ENCODE data around the gene LIMS2.
A peak's percentile ranks its signal among the peaks of the same experiment; 100 is the strongest.

LIMS2 gene

DNA sequence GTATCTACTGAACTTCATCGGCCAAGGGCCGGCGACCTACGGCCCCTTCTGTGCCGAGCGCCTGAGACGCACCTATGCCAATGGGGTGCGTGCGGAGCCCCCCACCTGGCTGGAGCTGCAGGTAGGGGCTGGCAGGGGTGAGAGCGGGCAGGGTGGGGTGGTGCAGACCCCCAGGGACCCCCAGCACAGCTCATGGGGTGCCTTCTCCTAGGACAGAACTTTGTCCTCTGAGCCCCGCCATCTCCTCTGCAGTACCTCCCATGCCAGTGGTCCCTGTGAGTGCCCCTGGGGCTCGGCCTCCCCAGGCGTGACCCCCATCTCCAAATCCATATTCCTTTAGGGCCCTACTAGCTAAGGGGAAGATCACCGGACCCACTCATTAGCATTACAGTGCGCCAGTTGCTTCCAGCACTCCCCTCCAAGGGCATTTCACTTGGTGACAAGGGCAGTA is 53.3 kb downstream of the LIMS2 start:
- DNase-seq (ENCODE audit: low spot score): no peak

DNA sequence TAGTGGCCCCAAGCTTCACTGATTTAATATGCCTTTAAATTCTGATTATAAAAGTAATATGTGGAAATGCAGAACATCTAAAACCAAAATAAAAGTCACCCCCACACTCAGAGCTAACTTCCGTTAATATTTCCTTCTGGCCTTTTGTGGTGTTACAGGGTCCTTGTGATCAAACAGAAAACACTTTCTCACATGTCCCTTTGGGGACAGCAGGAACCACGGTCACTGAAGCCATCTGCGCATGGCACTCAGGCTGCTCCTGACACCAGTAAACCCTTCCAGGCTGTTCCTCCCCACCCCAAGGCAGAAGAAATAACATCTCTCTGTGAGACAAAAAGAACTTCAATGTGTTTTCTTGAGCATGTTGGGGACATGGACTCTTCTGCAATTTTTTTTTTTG is 54.5 kb downstream of the LIMS2 start:
- no peak for DNase-seq (ENCODE audit: low spot score)

DNA sequence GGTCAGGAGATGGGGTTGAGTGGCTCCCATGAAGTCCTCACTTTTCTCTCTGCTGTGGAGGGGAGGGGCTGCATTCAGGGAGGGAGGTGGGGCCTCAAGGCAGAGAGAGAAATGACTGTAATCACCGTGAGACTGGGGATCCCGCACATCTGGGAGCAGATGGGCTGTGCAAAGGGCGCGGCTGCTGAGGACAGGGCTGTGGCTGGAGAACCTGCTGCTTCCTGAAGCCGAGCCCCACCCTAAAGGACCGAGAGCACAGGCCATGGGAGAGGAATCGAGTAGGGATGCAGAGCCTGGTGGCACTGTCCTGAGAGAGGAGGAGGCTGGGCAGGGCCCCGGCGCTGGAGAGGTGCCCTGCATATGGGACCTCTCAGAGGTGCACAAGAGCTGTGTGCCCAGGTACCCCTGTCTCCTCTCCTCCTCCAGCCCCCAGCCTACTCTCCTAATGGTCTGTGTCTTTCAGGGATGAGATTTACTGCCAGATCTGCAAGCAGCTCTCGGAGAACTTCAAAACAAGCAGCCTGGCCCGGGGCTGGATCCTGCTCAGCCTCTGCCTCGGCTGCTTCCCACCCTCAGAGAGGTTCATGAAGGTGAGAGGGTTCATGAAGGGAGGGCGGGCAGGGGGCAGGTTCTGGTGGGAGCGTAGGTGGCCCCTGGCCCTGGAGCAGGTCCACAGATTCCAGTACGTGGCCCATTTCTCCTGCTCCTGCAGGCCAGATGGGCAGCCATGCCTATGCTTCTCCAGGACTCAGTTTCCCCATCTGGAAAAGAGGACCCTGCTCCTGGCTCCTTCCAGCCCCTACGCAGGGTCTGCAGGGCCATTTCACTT is 55.2 kb downstream of the LIMS2 start:
- peak; percentile 20 for DNase-seq (ENCODE audit: low spot score)

DNA sequence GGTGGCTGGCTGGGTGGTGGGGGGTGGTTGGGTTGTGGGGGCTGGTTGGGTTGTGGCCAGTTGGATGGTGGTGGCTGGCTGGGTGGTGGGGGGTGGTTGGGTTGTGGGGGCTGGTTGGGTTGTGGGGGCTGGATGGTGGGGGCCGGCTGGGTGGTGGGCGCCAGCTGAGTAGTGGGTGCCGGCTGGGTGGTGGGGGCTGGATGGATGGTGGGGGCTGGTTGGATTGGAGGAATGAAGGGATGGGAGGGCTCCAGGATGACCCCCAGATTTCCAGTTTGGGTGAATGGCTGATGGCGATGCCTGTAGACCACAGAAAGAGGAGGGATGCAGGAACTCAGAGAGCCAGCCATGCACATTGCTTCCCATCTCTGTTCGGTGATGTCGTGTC is 56.1 kb downstream of the LIMS2 start:
- peak; percentile 6 for DNase-seq (ENCODE audit: low spot score)

DNA sequence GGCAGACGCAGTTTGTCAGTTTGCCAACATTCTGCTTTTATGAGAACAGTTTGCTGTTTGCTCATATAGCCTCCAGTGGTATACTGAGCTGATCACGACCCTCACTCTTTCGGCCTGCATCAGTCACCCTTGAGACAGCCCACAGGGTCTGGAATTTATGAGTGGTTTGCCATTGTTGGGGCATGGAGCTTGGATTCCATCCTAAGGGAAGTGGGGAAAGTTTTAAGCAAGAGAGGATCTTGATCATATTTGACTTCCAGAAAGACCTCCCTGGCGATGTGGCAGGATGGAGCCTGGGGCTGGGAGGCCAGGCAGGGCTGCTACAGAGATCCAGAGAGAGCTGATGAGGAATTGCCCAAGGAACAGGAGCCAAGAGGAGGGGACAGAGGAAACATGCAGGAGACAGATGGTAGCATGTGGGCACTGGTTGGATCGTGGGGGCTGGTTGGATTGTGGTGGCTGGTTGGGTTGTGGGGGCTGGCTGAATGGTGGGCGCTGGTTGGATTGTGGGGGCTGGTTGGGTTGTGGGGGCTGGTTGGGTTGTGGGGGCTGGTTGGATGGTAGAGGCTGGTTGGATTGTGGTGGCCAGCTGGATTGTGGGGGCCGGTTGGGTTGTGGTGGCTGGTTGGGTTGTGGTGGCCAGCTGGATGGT is 56.7 kb downstream of the LIMS2 start:
- DNase-seq (ENCODE audit: low spot score): peak; percentile 3

DNA sequence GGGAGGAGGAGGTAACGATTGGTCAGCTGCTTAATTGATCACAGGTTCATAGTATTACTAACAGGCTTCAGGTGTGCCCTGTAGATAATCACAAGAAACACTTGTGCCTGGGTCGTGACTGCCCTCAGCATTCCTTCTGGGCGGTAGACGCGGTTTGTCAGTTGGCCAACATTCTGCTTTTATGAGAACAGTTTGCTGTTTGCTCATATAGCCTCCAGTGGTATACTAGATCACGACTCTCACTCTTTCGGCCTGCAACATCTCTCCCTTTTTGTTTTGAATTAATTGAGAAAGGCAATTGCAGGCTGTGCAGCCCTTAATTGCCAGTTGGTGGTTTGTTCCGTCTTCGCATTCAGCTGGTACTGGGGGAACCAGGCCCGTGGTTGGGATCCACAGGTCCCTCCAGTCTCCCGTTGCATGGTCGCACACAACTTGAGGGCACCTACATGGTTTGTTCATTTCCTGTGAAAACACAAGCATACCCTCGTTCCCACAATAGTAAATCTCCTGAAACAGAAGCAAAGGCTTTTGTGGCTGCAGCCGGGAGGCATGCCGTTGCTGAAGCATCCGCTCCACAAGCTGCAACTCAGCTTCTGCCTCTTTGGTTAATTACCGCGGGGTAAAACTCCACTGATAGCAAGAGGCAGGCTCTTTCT is 59.7 kb downstream of the LIMS2 start:
- DNase-seq (ENCODE audit: low spot score): no peak

DNA sequence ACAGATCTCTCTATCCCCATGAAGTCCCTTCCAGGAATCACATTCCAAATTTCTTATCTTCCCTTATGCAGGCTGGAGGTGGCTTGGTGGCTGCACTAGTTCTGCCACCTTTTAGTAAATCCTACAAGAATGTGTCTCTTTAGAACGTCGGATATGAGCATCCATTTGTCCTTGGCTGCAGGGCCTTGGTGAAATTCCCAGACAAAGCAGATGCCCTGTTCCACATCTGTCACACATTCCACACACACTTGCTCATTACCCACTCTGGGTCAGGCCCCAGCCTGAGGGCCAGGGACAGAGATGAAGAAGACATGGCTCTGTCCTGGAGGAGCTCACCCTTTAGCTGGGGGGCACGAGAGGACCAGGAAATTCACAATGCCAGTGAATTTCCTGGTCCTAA is 60.6 kb downstream of the LIMS2 start:
- DNase-seq (ENCODE audit: low spot score): no peak

DNA sequence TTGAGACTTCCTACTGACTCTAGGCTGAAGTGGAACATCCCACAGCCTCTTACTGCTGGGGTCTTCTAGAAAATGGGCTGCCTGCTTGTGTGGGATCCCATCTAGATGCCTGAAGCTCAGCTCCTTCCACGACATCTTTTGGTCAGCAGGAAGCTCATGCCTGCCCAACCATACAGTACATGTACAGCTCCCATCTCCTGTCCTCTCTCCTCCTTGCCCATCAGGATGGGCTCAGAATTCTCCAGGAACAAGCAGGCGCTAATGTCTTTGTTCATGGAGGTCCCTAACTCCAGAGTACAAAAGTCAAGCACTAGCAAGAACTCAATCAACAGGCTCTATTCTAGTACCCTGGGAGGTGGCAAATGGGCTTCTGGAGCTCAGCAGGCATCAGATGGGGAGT is 61.1 kb downstream of the LIMS2 start:
- DNase-seq (ENCODE audit: low spot score): peak; percentile 0

DNA sequence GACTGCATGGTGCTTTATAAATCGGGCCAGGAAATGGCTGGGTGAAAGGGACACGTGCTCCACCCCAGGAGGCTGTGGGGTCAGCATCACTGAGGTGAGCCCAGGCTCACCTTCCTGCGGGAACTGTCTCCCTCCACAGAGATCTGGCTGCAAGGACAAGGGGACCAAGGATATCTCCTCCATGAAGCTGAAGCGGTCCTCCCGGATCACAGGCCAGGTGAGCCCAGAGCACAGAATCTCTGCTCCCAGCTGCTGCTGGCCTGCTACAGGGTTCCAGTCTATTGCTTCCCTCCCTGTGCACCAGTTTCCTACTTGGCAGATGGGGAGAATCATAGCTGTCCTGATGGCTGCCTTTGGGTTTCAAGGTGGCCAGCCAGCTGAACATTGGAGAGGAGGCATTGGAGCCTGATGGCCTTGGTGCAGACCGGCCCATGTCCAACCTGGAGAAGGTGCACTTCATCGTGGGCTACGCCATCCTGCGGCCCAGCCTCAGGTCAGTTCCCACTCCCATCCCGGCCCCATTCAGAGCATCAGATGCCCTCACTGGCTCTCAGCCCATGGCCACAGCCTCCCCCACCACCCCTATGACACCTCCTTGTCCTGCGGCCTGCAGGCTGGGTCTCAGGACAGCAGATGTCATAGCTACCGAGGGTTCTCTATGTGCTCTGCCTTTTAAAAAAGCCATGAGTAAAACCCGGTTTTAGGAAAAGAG is 63.1 kb downstream of the LIMS2 start:
- peak; percentile 6 for DNase-seq (ENCODE audit: low spot score)

DNA sequence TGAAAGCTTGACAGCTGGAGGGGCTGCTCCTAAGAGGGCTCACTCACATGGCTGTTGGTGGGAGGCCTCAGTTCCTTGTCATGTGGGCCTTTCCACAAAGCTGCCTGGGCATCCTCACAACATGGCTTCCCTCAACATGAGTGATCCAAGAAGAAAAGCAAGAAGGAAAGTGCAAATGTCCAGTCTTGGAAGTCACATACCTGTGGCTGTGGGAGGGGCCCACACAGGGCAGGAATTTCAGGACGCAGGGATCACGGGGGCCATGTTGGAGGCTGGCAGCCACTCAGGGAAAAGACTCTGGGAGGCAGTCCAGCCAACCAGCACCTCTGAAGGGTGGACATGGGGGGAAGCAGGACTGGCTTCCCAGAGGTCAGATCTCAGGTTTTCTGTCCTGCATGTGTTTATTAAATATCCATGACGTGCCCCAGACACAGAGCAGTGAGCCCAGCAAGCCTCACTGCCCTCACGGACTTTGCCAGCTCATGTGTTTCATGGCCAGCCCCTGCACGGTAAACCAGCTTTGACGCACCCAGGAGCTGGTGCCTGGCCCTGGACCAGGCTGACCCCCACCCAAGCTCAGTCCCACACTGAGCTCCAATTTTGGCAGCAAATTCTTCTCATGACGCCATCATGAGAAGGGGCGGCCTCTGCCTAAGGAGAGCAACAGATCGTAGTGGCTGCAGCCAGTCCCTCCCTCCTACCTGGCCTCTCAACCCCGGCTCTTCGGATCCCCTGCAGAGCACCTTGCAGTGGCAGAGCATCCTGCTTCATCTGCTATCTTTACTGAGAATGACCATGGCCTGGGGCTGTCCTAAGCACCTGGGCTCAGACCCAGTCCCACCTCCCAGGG is 64.0 kb downstream of the LIMS2 start:
- peak; percentile 9 for DNase-seq (ENCODE audit: low spot score)

DNA sequence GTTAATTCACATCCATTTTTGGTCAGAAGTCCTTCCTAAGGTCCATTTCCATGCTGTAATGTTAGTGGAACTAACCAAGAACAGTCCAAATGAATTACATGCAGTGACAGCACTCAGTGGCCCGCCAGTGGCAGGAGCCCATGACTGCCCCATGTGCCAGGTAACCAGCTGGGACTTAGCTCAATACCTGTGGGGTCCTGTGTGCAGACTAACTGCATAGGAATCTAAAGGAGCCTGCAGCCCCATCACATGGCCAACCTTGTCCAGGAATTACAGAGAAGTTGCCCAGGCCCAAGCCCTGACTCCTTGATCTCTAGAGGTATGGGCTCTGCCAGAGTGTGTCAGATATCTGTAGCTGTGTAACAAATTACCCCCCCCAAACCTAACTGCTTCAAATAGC is 64.8 kb downstream of the LIMS2 start:
- peak; percentile 6 for DNase-seq (ENCODE audit: low spot score)

DNA sequence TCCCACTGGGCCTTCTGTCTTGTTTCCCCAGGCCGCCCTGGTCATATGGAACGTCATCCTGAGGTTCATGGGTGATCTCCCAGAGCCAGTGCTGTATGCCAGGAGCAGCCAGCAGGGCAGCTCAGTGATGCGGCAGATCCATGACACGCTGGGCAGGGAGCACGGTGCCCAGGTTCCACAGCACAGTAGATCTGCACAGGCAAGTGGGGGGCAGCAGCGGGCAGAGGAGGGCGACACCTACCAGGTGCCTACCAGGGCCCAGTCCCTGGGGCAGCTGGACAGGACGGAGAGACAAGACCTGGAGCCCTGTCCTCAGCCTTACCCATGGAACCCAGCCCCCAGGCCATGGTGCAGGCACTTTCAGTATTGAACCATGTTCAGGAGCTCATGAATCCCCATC is 65.5 kb downstream of the LIMS2 start:
- peak; percentile 11 for DNase-seq (ENCODE audit: low spot score)

DNA sequence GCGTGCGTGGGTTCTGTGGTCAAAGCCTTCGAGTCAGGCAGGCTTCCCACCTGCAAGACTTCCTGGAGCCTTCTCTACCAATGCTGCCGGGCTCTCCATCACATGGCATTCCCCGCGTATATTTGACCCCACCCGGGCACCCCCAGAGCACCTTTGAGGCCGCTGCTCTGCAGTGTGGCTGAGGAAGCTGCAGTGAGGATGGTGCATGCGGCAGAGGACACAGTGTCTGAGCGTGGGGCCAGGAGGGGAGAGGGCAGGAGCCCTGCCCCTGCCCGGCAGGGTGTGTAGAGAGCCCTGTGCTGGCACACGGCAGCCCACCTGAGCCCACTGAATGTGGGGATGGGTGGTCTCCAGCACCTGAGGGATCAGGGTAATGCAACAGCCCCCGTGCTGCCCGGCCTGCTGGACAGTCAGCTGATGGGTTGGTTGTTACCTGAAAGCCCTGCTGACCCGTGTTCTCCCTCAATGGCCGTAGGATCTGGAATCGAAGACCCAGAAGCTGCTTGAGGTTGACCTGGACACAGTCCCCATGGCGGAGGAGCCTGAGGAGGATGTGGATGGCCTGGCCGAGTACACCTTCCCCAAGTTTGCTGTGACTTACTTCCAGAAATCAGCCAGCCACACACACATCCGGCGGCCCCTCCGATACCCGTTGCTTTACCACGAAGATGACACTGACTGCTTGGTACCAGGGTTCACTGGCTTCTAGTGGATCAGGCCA is 66.1 kb downstream of the LIMS2 start:
- DNase-seq (ENCODE audit: low spot score): peak; percentile 17

DNA sequence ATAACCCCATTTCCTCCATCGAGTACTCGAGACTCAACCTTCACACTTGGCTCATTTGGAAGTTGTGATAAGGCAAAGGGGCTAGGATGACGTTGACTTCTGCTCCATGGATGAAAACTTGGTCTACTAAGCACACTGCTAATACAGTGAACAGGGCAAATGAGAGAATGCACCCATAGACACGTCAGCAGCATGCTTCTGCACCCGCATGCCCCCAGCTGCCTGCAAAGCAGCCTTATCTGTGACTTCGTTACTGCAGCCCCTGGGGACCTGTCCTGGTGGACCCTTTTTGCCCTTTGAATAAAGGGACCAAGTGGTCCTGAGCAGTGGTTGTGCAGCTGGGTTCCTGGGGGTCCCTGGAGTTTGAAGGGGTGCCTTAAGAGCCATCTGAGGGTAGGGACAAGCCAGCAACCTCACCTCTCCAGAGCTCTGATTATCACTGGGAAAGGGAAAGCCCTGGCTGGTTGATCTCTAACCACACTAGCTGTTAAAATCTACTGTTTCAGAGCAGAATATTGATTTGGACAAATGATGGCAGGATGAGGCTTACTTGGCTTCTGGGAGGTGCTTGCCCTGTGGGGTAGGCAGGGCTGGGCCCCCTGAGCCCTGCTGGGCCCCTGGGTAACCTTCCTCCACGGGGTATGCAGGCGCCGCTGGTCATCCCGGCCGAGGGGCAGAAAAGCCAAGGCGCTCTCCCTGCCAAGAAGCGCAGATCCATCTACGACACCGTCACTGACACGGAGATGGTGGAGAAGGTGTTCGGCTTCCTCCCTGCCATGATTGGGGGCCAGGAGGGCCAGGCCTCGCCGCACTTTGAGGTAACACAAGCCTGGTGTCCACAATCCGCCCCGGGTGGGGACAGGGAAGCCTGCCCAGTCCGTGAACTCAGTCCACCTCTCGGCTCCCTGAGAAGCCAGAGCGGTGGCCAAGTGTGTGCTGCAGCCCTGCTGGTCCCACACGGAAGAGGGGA is 67.0 kb downstream of the LIMS2 start:
- peak; percentile 12 for DNase-seq (ENCODE audit: low spot score)

DNA sequence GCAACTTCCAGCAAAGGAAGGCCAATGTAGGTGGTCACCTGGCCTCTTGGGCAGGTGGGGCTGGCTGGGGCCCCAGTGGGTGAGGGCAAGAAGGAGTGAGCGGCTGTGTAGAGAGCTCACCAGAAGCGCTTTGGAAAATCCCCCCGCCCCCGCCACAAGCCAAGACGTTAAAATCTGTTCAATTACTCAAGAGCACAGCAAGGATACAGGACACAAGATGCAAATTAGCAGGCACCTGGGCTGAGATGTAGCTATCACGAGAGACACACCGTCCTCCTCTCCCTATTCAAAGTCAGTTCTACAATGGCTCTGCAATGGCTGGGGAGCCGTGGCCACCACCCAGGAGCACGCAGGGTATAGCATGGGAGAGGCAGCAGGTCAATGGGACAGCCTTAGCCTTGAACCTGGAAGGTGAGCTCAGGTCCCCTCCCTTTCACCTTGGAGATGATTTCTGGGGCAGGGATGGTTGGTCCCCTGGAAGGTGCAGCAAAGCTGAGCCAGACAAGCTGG is 67.9 kb downstream of the LIMS2 start:
- peak; percentile 8 for DNase-seq (ENCODE audit: low spot score)

DNA sequence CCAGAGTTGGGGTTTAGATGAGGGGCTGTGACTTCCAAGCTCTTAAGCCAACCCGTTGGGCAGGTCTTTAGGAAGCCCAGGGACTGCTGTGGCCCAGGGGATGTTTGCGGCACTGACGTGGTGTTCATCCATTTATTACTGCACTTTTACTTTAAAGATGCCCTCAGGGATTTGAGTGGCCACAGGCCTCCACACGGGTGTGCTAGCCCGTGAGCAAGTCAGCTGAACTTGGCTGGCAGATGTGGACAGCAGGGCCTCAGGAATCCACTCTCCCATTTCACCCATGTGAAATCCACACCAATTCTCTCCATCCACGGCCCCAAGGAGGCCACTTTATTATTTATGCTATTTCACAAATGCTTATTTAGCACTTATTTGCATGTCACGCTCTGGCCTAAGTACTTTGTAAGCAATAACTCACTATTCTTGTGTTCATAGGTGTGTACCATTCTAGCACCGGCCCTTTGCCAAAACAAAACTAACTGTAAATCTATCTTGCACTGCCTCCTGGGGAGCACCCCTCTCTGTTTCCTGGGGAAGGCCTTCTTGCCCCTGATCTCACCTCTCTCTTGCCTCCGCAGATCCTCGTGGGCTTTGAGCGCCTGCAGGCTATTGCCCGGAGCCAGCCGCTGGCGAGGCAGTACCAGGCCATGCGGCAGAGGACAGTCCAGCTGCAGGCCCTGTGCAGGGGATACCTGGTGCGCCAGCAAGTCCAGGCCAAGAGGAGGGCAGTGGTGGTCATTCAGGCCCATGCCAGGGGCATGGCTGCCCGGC is 68.5 kb downstream of the LIMS2 start:
- peak; percentile 4 for DNase-seq (ENCODE audit: low spot score)

DNA sequence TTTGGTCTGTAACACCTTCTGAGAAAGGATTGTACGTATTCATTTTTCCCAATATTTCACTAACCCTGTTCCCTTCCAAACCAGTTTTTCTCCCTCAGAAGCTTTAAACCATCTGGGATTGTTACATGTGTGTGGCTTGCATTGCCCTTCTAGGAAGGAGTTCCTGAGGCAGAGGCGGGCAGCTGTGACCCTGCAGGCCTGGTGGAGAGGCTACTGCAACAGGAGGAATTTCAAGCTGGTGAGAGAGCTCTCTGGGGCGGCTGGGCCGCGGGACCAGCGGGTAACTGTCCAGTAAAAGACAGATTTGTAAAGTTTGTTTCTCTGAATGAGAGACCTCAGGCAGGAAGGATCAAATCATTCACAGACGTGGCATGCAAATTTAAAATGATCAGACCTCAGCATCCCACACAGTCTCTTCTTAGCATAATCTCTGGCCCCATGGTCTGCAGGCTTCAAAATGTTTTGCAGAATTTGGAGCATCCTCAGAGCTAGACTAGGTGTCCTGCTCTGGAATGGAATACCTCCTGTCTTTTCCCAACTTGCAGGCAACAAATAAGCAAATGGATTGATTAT is 69.6 kb downstream of the LIMS2 start:
- peak; percentile 8 for DNase-seq (ENCODE audit: low spot score)

DNA sequence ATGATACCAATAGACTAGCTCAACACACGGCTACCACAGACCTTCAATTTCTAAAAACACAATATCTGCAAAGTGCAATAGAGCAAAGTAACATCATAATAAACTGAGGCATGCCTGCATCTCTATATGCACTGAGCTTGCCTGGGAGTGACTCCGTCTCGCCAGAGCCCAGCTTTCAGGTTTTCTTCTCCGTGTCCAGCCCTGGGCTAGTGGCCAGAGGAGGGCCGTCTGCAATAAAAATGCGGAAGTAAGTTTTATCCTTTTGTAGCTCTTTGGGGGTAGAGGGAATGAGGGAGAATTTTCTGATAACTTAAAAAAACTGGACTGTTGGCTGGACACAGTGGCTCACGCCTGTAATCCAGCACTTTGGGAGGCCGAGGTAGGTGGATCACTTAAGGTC is 70.3 kb downstream of the LIMS2 start:
- DNase-seq (ENCODE audit: low spot score): no peak

Data from D341Med (cell line).